ENCODE data around the gene EVL.

EVL gene

DNA sequence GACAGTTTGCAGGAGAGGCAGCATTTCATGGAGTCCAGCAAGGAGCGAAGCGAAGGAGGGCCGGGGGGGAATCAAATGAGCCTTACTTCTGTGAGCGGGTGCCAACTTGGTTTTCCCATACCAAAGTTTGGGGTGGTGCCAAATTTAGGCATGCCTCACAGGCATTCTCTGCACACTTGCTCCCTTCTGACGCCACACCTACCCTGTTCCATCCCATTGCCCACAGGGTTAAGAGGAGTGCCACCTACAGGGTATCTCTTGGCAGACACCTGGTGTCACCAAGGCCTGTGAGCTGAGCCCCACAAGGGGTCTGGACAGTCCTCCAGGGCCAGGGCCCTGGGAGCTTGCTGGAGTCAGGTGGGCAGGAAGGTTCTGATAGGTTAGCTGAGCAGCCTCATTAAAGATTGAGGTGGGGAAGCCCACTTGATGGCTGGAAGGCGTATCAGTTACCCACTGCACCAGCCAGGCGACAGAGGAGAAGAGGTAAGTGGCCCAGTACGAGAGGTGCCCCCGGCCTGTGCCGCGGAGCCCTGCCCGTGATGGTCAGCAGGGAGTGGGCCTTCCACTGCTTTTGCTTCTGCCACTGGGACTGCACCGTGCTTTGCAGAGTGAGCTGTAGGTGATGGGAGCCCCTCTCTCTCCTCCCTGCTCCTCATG, 49.0 kb downstream of the EVL start:
- no peak for DNase-seq

GRCh38 chr14:100115236-100115635, 50.0 kb downstream of the EVL start:
- DNase-seq = no peak

DNA sequence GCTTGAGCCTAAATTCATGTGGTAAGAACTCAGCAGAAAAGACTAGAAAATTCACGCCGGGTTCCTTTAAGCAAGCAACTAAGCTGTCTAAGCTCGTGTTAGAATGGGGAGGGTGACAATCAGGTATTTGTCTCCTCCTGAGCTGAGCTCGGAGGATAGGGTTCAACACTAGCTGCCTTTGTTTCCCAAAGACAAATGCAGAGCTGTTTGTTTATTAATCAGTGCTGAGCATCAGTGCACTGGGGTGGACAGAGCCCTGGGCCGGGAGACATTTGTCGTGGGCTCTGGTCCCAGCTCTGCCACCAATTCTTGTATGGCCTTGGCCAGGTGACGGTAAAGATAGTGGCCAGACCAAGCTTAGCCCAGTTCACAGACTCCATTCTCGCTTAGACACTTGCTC, 50.5 kb downstream of the EVL start:
- no peak for DNase-seq

- no peak for DNase-seq
Observed at GRCh38 chr14:100116134-100116533, 50.9 kb downstream of the EVL start.

DNA sequence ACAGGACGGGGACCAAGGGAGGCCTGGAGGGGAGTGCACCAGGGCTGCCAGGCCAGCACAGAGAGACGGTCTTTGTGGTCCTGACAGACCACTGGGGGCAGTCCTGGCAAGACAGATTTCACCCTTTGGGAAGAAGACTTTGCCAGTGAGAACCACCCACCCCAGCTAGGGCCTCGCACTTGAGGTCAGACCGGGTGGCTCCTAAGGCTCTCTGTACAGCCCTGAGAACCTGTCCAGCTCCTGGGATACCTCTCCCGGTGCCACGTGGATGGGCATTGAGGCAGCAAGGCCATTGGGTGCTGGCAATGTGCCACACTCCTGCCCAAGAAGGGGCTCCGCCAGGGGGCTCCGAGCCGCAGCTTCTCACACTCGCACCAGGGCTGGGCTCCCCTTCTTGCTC, 51.8 kb downstream of the EVL start:
- no peak for DNase-seq

DNA sequence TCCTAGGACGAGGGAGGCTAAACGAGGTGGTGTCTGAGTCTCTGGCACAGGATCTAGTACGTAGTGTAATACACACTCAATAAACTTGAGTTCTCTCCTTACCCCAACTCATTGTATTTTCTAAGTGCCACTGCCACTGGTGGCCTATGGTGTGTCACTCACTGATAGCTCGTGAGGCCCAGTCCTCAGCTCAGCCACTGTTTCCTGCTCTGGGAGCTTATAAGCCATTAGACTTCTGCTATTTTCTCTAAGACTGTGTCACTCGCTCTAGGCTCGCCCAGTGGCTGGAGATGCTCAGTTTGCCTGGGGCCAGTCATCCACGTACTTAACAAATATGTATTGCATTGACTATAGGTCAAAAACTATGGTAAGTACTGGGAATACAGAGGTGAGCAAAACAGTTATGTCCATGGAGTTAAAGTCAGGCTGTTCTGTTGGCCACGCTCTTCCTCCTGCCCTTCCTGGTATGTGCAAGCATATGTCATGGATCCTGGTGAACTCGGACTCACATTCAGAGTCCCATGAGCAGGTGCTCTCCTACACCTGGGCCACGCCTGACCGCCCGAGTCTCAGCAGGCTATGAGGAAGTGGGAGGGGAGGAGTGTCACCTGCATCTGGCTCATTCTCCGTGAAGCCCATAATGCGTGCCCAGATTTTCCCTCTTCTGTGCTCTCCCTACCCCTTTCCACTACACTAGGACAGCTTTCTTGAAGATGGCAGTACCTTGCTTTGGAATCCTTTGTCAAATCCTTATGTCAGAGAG, 52.6 kb downstream of the EVL start:
- DNase-seq = no peak

DNA sequence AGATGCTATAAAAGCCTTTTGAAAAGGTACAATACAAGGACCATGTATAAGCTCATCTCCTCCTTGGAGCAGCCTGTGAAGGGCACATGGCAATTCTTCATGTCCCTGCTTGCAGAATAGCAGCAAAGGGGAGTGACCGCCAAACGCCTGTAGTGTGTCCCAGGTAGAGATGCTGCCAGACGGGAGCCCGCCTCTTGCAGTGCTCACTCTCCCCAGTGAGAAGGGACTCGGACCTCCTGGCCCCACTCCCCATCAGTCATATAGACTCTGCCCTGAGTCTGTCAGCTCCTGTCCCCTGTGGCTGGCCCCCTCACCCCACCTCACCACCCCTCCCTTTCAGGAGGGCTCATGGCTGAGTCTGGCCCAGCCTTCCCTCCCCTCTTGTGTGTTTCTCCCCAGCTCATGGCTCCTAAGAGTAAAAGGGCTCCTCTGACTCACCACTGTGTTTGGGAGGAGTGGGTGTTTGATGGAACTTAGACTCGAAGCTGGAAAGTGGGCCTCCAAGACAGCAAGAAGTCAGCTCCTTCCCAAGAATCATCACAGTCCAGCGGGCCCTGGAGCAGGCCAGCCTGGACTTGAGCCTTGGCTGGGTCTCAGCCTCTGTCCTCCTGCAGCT, 53.3 kb downstream of the EVL start:
- no peak for DNase-seq

DNA sequence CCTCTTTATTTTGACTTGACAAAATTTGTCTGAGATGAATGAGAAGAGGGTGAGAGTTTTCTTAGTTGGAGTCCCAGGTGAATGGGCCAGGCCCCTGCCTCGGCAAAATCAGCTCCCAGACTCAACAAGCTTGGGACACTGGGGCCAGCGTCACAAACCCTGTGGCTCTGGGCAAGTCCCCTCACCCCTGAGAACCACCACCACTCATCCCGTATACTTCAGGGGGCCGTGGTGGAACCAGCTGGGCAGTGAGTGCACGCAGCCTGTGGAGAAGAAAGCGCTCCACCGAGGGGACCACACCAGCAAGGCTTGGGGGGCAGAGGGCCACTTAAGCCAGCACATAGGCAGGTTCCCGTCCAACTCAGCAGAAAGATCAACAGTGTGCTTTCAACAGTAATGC, 54.0 kb downstream of the EVL start:
- no peak for DNase-seq

DNA sequence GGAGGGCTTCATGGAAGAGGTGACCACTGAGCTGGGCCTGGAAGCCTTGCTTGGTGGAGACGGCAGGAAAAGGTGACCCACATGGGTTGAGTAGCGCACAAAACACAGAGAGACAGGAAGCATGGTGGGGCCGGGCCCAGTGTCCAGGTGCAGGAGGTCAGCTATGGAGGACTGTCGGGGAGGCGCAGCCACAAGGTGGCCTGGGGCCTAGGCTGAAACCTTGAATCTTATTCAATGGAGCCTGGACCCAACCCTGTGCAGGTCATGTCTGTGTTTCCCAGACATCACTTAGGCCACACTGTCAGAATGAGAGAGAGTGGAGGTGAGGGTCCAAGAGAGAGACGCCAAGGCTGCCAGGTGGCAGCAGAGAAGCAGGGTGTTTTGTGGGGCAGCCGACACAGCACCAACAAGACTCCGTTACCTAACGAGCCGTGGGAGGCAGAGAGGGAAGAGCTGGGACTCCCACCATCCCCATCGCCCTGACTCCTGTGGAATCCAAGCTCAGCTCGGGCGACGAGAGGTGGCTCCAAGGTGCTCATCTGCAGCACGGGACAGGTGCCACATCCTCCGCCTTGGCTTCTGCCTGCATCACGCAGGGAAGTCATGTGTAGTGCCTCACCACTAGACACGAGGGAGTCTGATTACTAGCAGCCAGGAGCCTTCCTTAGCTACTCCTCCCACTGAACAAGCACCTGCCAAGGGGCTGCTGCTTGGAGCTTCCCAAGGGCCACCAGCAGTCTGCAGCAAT, 55.5 kb downstream of the EVL start:
- DNase-seq = no peak

GRCh38 chr14:100121643-100122480, 56.6 kb downstream of the EVL start:
- no peak for DNase-seq

DNA sequence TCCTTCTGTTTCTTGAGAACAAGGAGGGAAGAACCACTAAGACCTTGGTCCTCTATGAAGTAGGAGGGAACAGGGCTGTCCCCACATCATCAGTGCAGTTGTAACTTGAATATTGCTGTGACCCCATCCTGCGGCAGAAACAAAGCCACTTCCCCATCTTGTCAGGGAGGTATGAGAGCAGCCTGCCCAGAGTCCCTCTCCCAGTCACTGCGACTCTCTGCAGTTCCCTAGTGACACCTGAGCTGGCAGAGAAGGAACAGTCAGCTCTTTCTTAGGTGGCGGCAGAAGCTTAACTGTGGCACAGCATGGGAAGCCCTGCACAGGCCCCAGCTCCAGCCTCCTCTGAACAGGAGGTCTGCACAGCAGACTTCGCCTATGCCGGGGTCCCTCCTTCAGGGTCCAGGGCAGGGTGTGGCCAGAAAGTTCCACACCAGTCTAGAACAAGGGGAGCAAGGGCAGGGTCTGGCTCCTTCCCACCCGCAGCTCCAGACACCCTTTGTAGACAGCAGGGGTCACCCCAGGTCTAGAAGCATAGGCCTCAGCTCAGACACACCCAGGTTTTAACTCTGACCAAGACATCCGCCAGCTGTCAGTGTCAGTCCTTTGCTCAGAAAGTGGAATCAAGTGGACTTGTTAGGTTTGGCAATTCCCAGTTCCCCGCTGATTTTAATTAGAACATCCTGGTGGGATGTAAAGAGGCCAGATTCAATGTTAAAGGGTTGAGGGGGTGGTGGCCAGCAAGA, 57.4 kb downstream of the EVL start:
- no peak for DNase-seq

- no peak for DNase-seq
Observed at GRCh38 chr14:100123618-100124017, 58.4 kb downstream of the EVL start.

DNA sequence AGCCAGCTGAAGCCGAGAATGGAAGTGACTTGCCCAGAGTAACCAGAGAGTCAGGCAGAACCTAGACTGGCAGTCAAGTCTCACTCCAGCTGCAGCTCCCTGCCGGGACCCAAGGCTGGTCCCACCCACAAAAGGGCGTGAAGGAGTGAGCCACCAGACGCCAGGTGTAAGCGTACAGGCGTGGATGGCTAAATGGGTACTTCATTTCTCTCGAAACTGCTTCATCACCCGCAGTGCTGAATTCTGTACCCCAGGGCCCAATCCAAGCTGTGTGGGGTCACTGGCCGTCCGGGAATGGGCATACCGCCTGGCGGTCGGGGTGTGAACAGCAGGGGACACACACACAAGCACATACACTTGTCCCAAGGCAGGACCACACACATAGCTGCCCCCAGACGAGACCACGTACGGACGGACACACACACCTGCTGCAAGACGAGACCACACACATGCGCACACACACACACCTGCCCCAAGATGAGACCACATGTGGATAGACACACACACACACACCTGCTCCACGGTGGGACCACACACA, 59.4 kb downstream of the EVL start:
- DNase-seq = no peak

GRCh38 chr14:100126401-100126800, 61.2 kb downstream of the EVL start:
- no peak for DNase-seq

- DNase-seq = no peak
Observed at GRCh38 chr14:100127853-100128455, 62.7 kb downstream of the EVL start.

DNA sequence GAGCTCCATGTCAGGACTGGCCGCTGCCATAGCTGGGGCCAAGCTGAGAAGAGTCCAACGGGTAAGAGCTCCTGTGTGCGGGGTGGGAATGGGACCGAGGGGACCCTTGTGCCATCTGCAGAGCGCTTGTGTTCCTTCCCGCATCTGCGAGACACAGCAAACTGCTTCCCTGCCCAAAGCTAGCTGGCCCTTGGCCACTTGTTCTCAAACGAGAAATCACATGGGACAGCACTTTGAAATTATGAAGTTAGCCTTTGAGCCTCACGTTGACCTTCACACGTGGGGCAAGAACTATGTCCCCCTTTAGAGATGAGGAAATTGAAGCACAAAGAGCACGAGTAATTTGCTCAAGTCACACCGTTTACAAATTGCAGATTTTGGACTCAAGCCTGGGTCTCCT, 63.5 kb downstream of the EVL start:
- no peak for DNase-seq

- no peak for DNase-seq
Observed at GRCh38 chr14:100129161-100129589, 64.0 kb downstream of the EVL start.

DNA sequence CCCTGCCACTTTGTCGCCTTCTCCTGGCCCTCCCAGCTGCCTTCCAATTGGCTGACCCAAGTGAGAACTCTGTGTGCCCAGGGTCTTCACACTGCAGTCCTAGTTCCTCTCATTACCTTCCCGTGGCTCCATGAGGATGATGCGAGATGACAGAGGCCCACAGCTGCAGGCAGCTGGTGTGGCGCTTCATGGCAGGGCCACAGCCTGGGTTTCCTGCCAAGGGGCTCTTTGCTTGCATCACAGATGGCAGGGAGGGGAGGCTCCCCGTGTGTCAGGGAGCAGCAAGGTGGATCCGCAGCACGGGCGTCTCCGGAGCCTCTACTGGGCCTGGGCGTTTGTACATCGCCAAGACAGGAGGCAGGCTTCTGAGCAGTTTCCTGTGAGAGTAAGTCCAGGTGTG, 65.3 kb downstream of the EVL start:
- DNase-seq = no peak

DNA sequence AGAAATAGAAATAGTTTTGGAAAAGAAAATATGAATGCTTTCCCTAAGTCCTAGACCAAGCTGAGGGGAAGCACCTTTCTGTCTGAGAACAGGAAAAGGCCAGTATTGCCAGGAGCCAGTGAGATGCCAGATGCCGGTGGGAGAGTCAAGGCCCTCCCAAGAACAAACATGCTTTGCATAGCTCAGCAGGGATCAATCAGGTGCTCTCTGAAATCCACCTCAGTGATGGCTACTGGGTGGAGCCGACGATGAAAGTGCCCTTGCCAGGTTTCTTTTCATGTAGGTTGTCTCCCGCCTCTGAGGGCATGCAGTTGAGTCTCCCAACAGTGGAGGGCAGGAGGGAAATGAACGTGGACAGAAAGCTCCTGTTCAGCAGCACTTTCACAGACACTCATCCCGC, 66.0 kb downstream of the EVL start:
- no peak for DNase-seq

DNA sequence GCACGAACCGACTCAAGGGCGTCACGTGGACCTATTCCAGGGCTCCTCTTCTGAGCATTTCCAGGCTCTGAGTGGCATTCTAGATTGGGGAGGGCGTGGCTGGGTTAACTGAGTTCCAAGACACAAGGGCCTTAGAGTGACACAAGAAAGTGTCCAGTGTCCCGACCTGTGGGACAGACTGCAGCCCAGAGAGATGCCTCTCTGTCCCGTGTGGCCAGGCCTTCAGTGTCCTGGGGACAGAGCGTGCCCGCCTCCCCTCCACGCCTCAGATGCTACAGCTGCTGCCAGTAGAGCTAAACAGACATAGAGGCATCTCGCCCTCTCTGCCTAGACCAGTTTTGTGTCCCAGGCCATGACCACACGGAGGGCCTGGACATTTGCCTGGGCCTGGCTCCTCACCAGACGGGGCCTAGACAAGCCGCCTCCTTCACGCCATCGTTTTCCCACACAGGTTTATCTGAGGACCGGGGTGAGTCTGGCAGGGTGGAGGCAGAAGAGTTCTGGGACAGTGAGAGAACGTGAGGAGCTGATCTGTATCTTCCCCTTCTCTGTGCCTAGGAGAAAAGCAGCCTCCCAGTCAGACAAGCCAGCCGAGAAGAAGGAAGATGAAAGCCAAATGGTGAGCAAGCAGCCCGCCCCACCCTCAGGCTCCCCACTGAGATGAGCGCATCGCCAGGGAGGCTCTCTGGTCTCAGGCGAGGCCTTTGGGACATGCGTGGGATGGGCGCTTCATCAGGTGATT, 67.1 kb downstream of the EVL start:
- no peak for DNase-seq

All from NCI-H1436 treated with DMSO at 0.1 percent for 48 hours (cell line).